B cell (primary cell): ENCODE measurements around the gene VPS54. TPM values are rescaled to one million over a fixed set of nuclear protein-coding genes. Genes with fewer than 3 reads are reported as not detected.
"Not testable (repeated sequence)": the region's sequence is repeated elsewhere in the genome, so short reads cannot be mapped to it uniquely, and the experiment has no call there.

Source experiments
- ATAC-seq: fragments of 200-7000 bp; cut with Tn5 transposase; one replicate; pipeline ENCODE4 v1.10.0; 2021; ENCODE audit warnings: low read depth, mild to moderate bottlenecking, moderate number of reproducible peaks, moderate library complexity
- CTCF ChIA-PET: fragments of 350-600 bp; sonication (Branson Sonifier 250); formaldehyde crosslinking; loops from one replicate; lab custom pipeline; 2021; ENCODE audit warnings: antibody characterized with exemption, inconsistent platforms; lab: Charles Lee
- POLR2A ChIA-PET: fragments of 350-600 bp; sonication (Branson Sonifier 250); formaldehyde crosslinking; loops from one replicate; lab custom pipeline; 2021; ENCODE audit warnings: antibody characterized with exemption; lab: Charles Lee
- DNase-seq: peaks from one replicate; pipeline ENCODE4 v3.0.0; 2013
- H2AFZ ChIP-seq: 2 replicates; pipeline ENCODE4 v1.6.1; 2012; ENCODE audit warnings: mild to moderate bottlenecking, low read depth, low read length; ENCODE audit not compliant: insufficient read depth, poor library complexity, severe bottlenecking
- H3K27ac ChIP-seq, 2 donors: 1 replicate in 1 of 2; 2 replicates in 1 of 2; pipeline ENCODE4 v1.5.1; 2012 to 2013; ENCODE audit warnings: low read length in 2 of 2, mild to moderate bottlenecking in 2 of 2, moderate library complexity in 1 of 2
- H3K27me3 ChIP-seq, 4 experiments: fragments of 200-600 bp in 1 of 4; sonication (generic) in 1 of 4; replicated peaks in 1 of 4; 1 replicate in 2 of 4; 2 replicates in 2 of 4; pipeline versions ENCODE4 v1.6.1 to v1.7.0; 2013 to 2016; ENCODE audit warnings: low read length in 3 of 4, mild to moderate bottlenecking in 2 of 4, mixed read lengths in 1 of 4, moderate library complexity in 1 of 4; ENCODE audit not compliant: insufficient read depth in 4 of 4, control insufficient read depth in 3 of 4; ENCODE audit errors: control extremely low read depth in 1 of 4
- H3K36me3 ChIP-seq, 2 experiments: replicated peaks in 1 of 2; 1 replicate in 1 of 2; 2 replicates in 1 of 2; pipeline versions ENCODE4 v1.6.1 to v1.7.1; 2013; ENCODE audit warnings: low read length in 1 of 2; ENCODE audit not compliant: insufficient read depth in 2 of 2, control insufficient read depth in 1 of 2; ENCODE audit errors: control extremely low read depth in 1 of 2, extremely low read depth in 1 of 2
- H3K4me1 ChIP-seq, 2 donors: fragments of 200-600 bp in 1 of 2; sonication (generic) in 1 of 2; 1 replicate in 1 of 2; 2 replicates in 1 of 2; pipeline versions ENCODE4 v1.5.1 to v1.6.1; 2013 to 2017; ENCODE audit warnings: low read length in 2 of 2; ENCODE audit not compliant: control insufficient read depth in 2 of 2, insufficient read depth in 2 of 2
- H3K4me2 ChIP-seq: replicated peaks from 2 replicates; pipeline ENCODE3; 2012; ENCODE audit warnings: mild to moderate bottlenecking, low read depth, low read length; ENCODE audit not compliant: poor library complexity, severe bottlenecking
- H3K4me3 ChIP-seq, 5 experiments: fragments of 200-600 bp in 1 of 5; sonication (generic) in 1 of 5; 1 replicate in 3 of 5; 2 replicates in 2 of 5; pipeline versions ENCODE4 v1.5.1 to v1.7.0; 2011 to 2016; ENCODE audit warnings: low read length in 4 of 5, mild to moderate bottlenecking in 4 of 5, low read depth in 2 of 5, control low read depth in 1 of 5, moderate library complexity in 1 of 5; ENCODE audit not compliant: insufficient read depth in 1 of 5; ENCODE audit errors: control extremely low read depth in 1 of 5, extremely low read depth in 1 of 5
- H3K79me2 ChIP-seq: fragments of 200-600 bp; sonication (generic); one replicate; pipeline ENCODE4 v1.6.0; 2016; ENCODE audit warnings: low read length; ENCODE audit not compliant: control insufficient read depth, insufficient read depth
- H3K9ac ChIP-seq: fragments of 200-600 bp; sonication (generic); 2 replicates; pipeline ENCODE4 v1.6.1; 2017; ENCODE audit warnings: mild to moderate bottlenecking, low read length, moderate library complexity
- H3K9me3 ChIP-seq, 3 donors: one replicate each; pipeline versions ENCODE4 v1.6.1 to v1.7.1; 2013; ENCODE audit warnings: low read length in 2 of 3; ENCODE audit not compliant: control insufficient read depth in 2 of 3, insufficient read depth in 1 of 3; ENCODE audit errors: control extremely low read depth in 1 of 3
- H4K20me1 ChIP-seq: 2 replicates; pipeline ENCODE4 v1.6.0; 2012; ENCODE audit warnings: mild to moderate bottlenecking, low read length; ENCODE audit not compliant: insufficient read depth, control insufficient read depth, poor library complexity, severe bottlenecking
- H3K27ac Mint-ChIP-seq: one replicate; pipeline ENCODE4 v1.8.0; 2021; ENCODE audit warnings: mixed read lengths
- H3K27me3 Mint-ChIP-seq: one replicate; pipeline ENCODE4 v1.8.0; 2021; ENCODE audit warnings: mixed read lengths
- H3K4me1 Mint-ChIP-seq: one replicate; pipeline ENCODE4 v1.8.0; 2021; ENCODE audit warnings: mixed read lengths
- H3K4me3 Mint-ChIP-seq: one replicate; pipeline ENCODE4 v1.8.0; 2021; ENCODE audit warnings: mixed read lengths
- H3K9me3 Mint-ChIP-seq: one replicate; pipeline ENCODE4 v1.8.0; 2022; ENCODE audit warnings: mixed read lengths; ENCODE audit not compliant: insufficient read depth
- CTCF ChIP-seq: fragments of 200-600 bp; IDR thresholded peaks from one replicate; pipeline ENCODE4 v1.8.0; 2022; ENCODE audit warnings: antibody characterized with exemption, mild to moderate bottlenecking
- EZH2 ChIP-seq: IDR thresholded peaks from 2 replicates; pipeline ENCODE4 v1.6.1; 2012; ENCODE audit warnings: borderline replicate concordance, low read depth, mild to moderate bottlenecking, moderate library complexity, low read length; ENCODE audit not compliant: insufficient read depth, poor library complexity, severe bottlenecking
- WGBS: methylation state at CpG from one replicate; pipeline ENCODE4 v1.1.5; 2013; ENCODE audit warnings: missing lambda C conversion rate; ENCODE audit not compliant: insufficient coverage; 5-methylcytosine and 5-hydroxymethylcytosine counted together
- intact Hi-C: fragments of 100-400 bp; cut with micrococcal nuclease; formaldehyde crosslinking; loops from one replicate; pipeline ENCODE4 v1.10.0; 2022
- polyA plus RNA-seq: library from polyadenylated mRNA; depleted of rRNA; stranded (reverse); fragments of >200 nt; gene quantifications from 2 replicates; pipeline ENCODE4 v1.2.3, GENCODE V29; 2012
- total RNA-seq, 2 donors: library from RNA; stranded (reverse); fragments of 120-200 nt in 1 of 2; gene quantifications; 1 replicate in 1 of 2; 2 replicates in 1 of 2; pipeline versions ENCODE4 v1.2.3 to v1.2.4, GENCODE V29; 2013 to 2022

The VPS54 gene
- total and polyA plus RNA-seq, 2 donors (not counting 1 experiment from before 2014, with no cell fraction given), result 6.2 to 13.2 TPM

GRCh38 chr2:63994329-63995070 lies 24.7 kb downstream of the VPS54 start:
- H3K27ac ChIP-seq, intact Hi-C loops, H3K27me3 Mint-ChIP-seq, CTCF ChIA-PET, H3K27me3 ChIP-seq, H3K36me3 ChIP-seq, POLR2A ChIA-PET, H3K79me2 ChIP-seq, H3K9ac ChIP-seq, H3K4me3 Mint-ChIP-seq, ATAC-seq, DNase-seq, H2AFZ ChIP-seq, H3K4me1 Mint-ChIP-seq, H3K4me1 ChIP-seq, H3K27ac Mint-ChIP-seq, H3K4me2 ChIP-seq, H4K20me1 ChIP-seq, H3K4me3 ChIP-seq: not testable (repeated sequence)
- H3K9me3 Mint-ChIP-seq, result peaks cover 16% of the 10 kb centered on the region
- peaks cover 2 to 20% (median 18%) of the 10 kb centered on the region in 3 donors for H3K9me3 ChIP-seq
- WGBS, result 95% methylated on average over 3 of the region's 9 CpGs

GRCh38 chr2:63993871-63994270 lies 25.4 kb downstream of the VPS54 start:
- 100% methylated on average over 4 of the region's 5 CpGs for WGBS
- no peak overlapping the region for H3K4me3 Mint-ChIP-seq
- no peak overlapping the region for H3K27ac Mint-ChIP-seq
- H2AFZ ChIP-seq, result no peak overlapping the region
- H4K20me1 ChIP-seq, result no peaks in the 10 kb centered on the region
- no peak overlapping the region for H3K4me3 ChIP-seq
- no peak for TF ChIP-seq EZH2
- no peak for TF ChIP-seq CTCF
- H3K36me3 ChIP-seq, result no peaks in the 10 kb centered on the region
- H3K4me2 ChIP-seq, result no peak overlapping the region
- no peaks in the 10 kb centered on the region for H3K4me1 Mint-ChIP-seq
- ChIA-PET POLR2A (no interaction called here), CTCF (no interaction called here)
- peaks cover 5% of the 10 kb centered on the region for H3K79me2 ChIP-seq
- DNase-seq (no peak), ATAC-seq (no peak)
- no peak overlapping the region for H3K9ac ChIP-seq
- no peaks in the 10 kb centered on the region for H3K4me1 ChIP-seq
- H3K27me3 Mint-ChIP-seq, result no peaks in the 10 kb centered on the region
- intact Hi-C loops, result no loop called here
- H3K27ac ChIP-seq, result no peak overlapping the region
- H3K9me3 Mint-ChIP-seq, result peaks cover 16% of the 10 kb centered on the region
- no peaks in the 10 kb centered on the region for H3K27me3 ChIP-seq
- H3K9me3 ChIP-seq, result peaks cover 2 to 23% (median 21%) of the 10 kb centered on the region in 3 donors

GRCh38 chr2:63993130-63993584 lies 26.1 kb downstream of the VPS54 start:
- H3K9ac ChIP-seq, H3K27ac ChIP-seq, ATAC-seq, H3K4me1 Mint-ChIP-seq, H3K4me2 ChIP-seq, H2AFZ ChIP-seq, DNase-seq, POLR2A ChIA-PET, intact Hi-C loops, H3K27me3 ChIP-seq, H3K4me1 ChIP-seq, H3K79me2 ChIP-seq, H3K27ac Mint-ChIP-seq, H3K4me3 ChIP-seq, H3K36me3 ChIP-seq, H3K27me3 Mint-ChIP-seq, H3K4me3 Mint-ChIP-seq, H4K20me1 ChIP-seq, CTCF ChIA-PET: not testable (repeated sequence)
- WGBS, result 100% methylated on average over 5 of the region's 9 CpGs
- peaks cover under 1 to 24% (median 20%) of the 10 kb centered on the region in 3 donors for H3K9me3 ChIP-seq
- H3K9me3 Mint-ChIP-seq, result peaks cover 13% of the 10 kb centered on the region
